Activated CD4-positive, alpha-beta T cell treated with anti-CD3 and anti-CD28 coated beads, Interleukin-2, amount 10 ng/mL, durations not matched to agents 24 days and 14 days (primary cell): Measurements from ENCODE around the gene RIIAD1. TPM values are rescaled to one million over a fixed set of nuclear protein-coding genes. Genes with fewer than 3 reads are reported as not detected.
"Not testable (repeated sequence)": the region's sequence is repeated elsewhere in the genome, so short reads cannot be mapped to it uniquely, and the experiment has no call there.

Source experiments
- DNase-seq: peaks from one replicate; pipeline ENCODE4 v3.0.0; 2022
- H3K27ac Mint-ChIP-seq: one replicate; pipeline ENCODE4 v1.8.0; 2022; ENCODE audit warnings: mild to moderate bottlenecking, mixed read lengths
- H3K27me3 Mint-ChIP-seq: one replicate; pipeline ENCODE4 v1.8.0; 2022; ENCODE audit warnings: mixed read lengths
- H3K36me3 Mint-ChIP-seq: one replicate; pipeline ENCODE4 v1.8.0; 2022; ENCODE audit warnings: low read depth, mild to moderate bottlenecking, mixed read lengths
- H3K4me1 Mint-ChIP-seq: one replicate; pipeline ENCODE4 v1.8.0; 2021; ENCODE audit warnings: mixed read lengths
- H3K4me3 Mint-ChIP-seq: one replicate; pipeline ENCODE4 v1.8.0; 2022; ENCODE audit warnings: mild to moderate bottlenecking, moderate library complexity, mixed read lengths
- H3K9me3 Mint-ChIP-seq: one replicate; pipeline ENCODE4 v1.8.0; 2021; ENCODE audit warnings: mixed read lengths
- intact Hi-C: fragments of 100-400 bp; cut with micrococcal nuclease; formaldehyde crosslinking; loops from one replicate; pipeline ENCODE4 v1.15.1; 2023
- total RNA-seq: library from RNA; stranded (reverse); gene quantifications from 2 replicates; pipeline ENCODE4 v1.2.3, GENCODE V29; 2022

RIIAD1 gene, protein sequence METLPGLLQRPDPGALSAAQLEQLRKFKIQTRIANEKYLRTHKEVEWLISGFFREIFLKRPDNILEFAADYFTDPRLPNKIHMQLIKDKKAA
- not detected in 2 replicates for total RNA-seq

DNA sequence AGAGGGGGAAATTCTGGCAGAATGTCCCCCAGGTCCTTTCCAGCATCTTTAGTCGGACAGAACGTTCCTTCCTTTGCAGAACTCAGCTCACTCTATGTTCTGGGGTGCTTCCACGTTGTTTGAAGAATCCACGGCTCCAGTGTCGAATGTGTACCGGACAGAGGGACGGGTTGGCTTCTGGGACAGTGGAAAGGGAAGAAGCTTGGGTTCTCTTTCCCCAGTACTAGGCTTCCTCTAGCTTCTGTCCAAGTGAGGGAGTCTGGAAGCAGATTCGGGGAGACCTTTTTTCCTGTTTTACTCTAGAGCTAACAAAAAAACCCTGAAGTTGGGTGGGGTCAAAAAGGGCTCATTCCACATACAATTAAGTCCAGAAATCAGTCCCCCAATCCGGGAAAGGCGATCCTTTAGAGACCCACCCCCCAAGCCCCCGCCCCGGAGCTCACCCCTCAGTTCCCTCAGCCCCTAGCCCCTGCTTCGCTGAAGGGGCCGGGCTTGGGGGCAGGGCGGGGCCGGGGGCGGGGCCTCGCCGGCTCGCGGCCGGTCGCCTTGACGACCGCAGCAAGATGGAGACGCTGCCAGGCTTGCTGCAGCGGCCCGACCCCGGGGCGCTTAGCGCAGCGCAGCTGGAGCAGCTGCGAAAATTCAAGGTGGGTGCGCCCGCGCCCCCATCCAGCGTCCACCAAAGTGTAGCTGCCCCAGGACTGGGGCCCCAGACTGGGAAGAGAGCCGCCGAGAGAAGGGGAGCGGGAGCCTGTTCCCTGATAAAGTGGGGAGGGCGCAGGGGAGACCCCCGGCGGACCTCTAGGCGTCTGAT, at the start of gene RIIAD1:
Gene RIIAD1, plus strand, starts transcription at position 549 of the 814 bp plus-strand sequence. Its CDS starts 15 bp downstream, at position 564.
- DNase-seq: peak; percentile 82
- H3K27me3 Mint-ChIP-seq: peaks cover 78% of the 10 kb centered on the region
- H3K36me3 Mint-ChIP-seq: no peaks in the 10 kb centered on the region
- H3K4me3 Mint-ChIP-seq: peak within 1 kb of the TSS; percentile 85
- peaks cover 24% of the 10 kb centered on the region for H3K4me1 Mint-ChIP-seq
- intact Hi-C loops: loop anchor here (1.0 to 5.0 kb wide), 2 partner anchors 69 to 279 kb away; partner anchors contain the start of gene TDRKH
- no peaks in the 10 kb centered on the region for H3K9me3 Mint-ChIP-seq
- no peak within 1 kb of the TSS for H3K27ac Mint-ChIP-seq

DNA sequence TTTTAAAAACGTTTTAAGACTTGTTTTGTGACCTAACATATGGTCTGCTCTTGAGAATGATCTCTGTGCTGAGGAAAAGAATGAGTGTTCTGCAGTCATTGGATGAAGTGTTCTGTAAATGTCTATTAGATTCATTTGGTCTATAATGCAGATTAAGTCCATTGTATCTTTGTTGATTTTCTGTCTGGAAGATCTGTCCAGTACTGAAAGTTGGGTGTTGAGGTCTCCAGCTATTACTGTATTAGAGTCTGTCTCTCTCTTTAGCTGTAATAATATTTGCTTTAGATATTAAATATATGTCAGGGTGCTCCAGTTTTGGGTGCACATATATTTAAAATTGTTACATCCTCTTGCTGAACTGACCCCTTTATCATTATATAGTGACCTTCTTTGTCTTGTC, 47.9 kb upstream of the RIIAD1 start:
- no peaks in the 10 kb centered on the region for H3K4me1 Mint-ChIP-seq
- H3K36me3 Mint-ChIP-seq: peaks cover 37% of the 10 kb centered on the region
- no peaks in the 10 kb centered on the region for H3K9me3 Mint-ChIP-seq
- DNase-seq: no peak
- intact Hi-C loops: no loop called here
- no peaks in the 10 kb centered on the region for H3K27me3 Mint-ChIP-seq
- no peak overlapping the region for H3K4me3 Mint-ChIP-seq
- no peak overlapping the region for H3K27ac Mint-ChIP-seq

DNA sequence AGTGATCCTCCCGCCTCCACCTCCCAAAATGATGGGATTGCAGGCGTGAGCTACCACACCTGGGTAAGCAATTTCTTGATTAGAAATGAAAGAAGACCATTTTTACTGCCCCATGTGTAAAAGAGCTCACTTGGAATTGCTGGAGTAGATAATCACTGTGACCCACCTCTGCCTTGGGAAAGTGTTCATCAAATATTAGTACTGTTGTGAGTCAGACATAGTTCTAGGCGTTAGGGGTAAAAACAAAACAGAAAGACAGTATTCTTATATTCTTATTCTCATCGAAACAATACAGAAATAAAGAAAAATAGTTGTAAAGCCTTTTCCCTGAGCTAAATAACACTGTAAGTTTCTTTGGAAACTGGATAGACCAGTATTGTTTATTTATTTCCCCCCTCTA, 40.9 kb upstream of the RIIAD1 start:
- Mint-ChIP-seq H3K27me3 (no peaks in the 10 kb centered on the region), H3K4me1 (no peaks in the 10 kb centered on the region), H3K27ac (no peak overlapping the region), H3K9me3 (no peaks in the 10 kb centered on the region), H3K36me3 (peaks cover 11% of the 10 kb centered on the region), H3K4me3 (no peak overlapping the region)
- intact Hi-C loops: no loop called here
- no peak for DNase-seq

DNA sequence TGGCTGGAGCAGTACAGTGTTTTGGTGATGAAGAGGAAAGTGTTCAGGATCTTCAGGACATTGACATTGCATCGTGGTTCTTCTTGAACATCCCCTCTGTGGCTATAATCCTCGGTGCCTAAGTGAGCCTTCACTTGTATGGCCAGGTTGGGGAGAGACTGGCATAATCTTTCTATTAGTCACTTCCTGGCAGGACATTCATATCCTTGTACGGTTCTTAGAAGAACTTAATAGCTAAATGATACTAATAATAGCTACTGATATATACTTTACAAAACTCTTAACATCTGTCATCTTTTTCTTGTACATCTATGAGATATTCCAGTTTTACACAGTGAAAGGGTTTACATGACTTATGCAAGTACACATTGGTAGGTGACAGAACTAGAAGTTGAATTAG, 40.5 kb upstream of the RIIAD1 start:
- Mint-ChIP-seq H3K27me3 (no peaks in the 10 kb centered on the region), H3K4me1 (no peaks in the 10 kb centered on the region), H3K9me3 (no peaks in the 10 kb centered on the region), H3K36me3 (peaks cover 10% of the 10 kb centered on the region), H3K27ac (no peak overlapping the region), H3K4me3 (no peak overlapping the region)
- DNase-seq: no peak
- intact Hi-C loops: no loop called here

DNA sequence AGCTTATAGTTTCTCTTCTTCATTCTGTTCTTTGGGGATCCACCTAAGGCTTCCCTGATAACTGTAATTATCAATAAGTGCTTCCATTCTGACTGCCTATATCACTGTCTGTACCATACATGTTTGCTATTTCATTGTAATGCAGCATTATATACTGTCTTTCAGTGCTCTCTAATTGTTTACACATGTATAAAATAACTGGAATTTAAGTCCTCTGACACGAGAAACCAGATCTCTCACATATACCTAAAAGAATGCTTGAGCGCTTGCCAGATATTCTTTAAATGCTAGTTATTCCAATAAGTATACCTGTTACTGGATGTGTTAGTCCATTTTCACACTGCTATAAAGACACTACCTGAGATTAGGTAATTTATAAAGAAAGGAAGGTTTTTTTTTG, 39.4 kb upstream of the RIIAD1 start:
- Mint-ChIP-seq H3K36me3 (peaks cover 12% of the 10 kb centered on the region), H3K4me1 (no peaks in the 10 kb centered on the region), H3K9me3 (no peaks in the 10 kb centered on the region), H3K27ac (no peak overlapping the region), H3K27me3 (no peaks in the 10 kb centered on the region), H3K4me3 (no peak overlapping the region)
- intact Hi-C loops: no loop called here
- DNase-seq: no peak

DNA sequence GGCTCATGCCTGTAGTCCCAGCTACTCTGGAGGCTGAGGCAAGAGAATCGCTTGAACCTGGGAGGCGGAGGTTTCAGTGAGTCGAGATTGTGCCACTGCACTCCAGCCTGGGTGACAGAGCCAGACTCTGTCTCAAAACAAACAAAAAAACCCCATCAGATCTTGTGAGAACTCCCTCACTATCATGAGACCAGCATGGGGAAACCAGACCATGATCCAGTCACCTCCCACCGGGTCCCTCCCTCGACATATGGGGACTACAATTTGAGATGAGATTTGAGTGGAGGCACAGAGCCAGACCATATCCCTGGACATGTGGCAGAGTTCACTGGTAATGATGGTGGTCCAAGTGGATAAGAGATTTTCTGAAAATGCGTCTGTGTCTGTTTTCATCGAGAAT, 38.4 kb upstream of the RIIAD1 start:
- H3K27ac Mint-ChIP-seq, H3K4me3 Mint-ChIP-seq, H3K4me1 Mint-ChIP-seq, H3K9me3 Mint-ChIP-seq, H3K27me3 Mint-ChIP-seq, DNase-seq, intact Hi-C loops: not testable (repeated sequence)
- peaks cover 11% of the 10 kb centered on the region for H3K36me3 Mint-ChIP-seq

DNA sequence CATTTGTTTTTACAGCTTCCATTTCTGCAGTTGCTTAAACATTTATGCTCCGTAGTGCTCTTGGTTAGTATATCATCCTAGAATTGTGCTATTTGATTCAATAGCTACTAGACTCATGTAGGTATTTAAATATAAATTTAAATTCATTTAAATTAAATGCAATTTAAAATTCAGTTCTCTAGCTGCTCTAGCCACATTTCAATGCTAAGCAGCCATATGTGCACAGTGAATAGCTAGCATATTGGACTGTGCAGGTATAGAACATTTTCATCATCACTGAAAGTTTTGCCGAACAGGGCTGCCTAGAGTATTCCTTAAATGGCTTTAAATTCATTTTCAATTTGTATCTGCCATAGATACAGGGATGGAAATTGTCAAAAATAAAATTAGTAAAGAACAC, 37.2 kb upstream of the RIIAD1 start:
- Mint-ChIP-seq H3K4me3 (no peak overlapping the region), H3K36me3 (peaks cover 7% of the 10 kb centered on the region), H3K9me3 (no peaks in the 10 kb centered on the region), H3K27ac (no peak overlapping the region), H3K27me3 (no peaks in the 10 kb centered on the region), H3K4me1 (no peaks in the 10 kb centered on the region)
- intact Hi-C loops: no loop called here
- DNase-seq: no peak

DNA sequence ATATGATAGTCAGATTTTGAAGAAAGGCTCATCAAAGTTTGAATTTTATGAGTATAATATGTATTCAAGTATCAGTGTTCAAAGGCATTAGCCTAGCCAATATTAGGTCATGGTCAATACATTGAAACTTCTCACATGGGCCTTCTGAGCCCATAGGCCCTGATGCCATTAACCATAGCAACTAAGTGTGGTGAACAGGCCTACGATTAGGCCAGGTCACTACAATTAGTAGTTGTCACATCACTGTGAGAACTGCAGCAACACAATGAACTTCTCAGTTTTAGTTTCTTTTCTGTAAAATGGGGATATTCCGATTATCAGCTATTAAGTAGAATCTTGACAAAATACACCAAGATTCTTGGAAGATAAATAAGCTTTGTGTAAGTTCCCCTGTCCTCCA, 34.8 kb upstream of the RIIAD1 start:
- intact Hi-C loops: no loop called here
- DNase-seq: no peak
- H3K9me3 Mint-ChIP-seq: no peaks in the 10 kb centered on the region
- no peaks in the 10 kb centered on the region for H3K4me1 Mint-ChIP-seq
- no peak overlapping the region for H3K4me3 Mint-ChIP-seq
- peaks cover 4% of the 10 kb centered on the region for H3K36me3 Mint-ChIP-seq
- no peak overlapping the region for H3K27ac Mint-ChIP-seq
- H3K27me3 Mint-ChIP-seq: no peaks in the 10 kb centered on the region

DNA sequence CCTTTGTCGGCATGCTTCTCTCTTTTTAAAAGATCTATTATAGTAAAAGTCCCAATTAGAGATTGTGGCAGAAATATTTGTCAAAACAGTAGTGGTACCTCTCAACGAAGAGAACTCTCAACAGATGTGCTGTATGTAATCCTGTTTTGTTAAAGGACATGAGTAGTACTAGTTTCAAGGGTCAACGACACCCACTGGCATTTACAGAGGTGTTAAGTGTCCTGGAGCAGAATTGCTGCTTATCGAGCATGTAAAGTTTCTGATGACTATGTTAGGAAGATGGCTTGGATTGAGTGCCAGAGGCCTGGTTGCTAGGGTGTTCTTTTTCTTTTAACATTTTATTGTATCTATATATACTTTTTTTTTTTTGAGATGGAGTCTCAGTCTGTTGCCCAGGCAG, 31.8 kb upstream of the RIIAD1 start:
- no peak overlapping the region for H3K4me3 Mint-ChIP-seq
- H3K9me3 Mint-ChIP-seq: no peaks in the 10 kb centered on the region
- H3K36me3 Mint-ChIP-seq: peaks cover 16% of the 10 kb centered on the region
- no peak overlapping the region for H3K27ac Mint-ChIP-seq
- no peak for DNase-seq
- no peaks in the 10 kb centered on the region for H3K27me3 Mint-ChIP-seq
- peaks cover 2% of the 10 kb centered on the region for H3K4me1 Mint-ChIP-seq
- intact Hi-C loops: no loop called here

DNA sequence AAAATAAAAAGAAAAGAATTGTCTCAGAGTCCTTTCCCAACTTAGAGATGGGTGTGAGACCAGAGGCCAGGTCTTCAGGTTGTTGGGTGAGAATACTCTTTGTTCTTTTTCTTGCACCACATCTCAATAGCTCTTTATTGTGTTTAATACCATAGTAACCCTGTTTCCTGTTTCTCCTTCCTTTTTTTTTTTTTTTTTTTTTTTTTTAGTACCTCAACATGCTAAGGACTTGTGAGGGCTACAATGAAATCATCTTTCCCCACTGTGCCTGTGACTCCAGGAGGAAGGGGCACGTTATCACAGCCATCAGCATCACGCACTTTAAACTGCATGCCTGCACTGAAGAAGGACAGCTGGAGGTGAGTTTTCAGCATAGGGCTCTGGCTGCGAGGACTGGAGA, 29.1 kb upstream of the RIIAD1 start:
- intact Hi-C loops: no loop called here
- Mint-ChIP-seq H3K9me3 (no peaks in the 10 kb centered on the region), H3K27ac (no peak overlapping the region), H3K4me1 (peaks cover 2% of the 10 kb centered on the region), H3K4me3 (no peak overlapping the region), H3K27me3 (no peaks in the 10 kb centered on the region), H3K36me3 (peaks cover 20% of the 10 kb centered on the region)
- peak; percentile 44 for DNase-seq

DNA sequence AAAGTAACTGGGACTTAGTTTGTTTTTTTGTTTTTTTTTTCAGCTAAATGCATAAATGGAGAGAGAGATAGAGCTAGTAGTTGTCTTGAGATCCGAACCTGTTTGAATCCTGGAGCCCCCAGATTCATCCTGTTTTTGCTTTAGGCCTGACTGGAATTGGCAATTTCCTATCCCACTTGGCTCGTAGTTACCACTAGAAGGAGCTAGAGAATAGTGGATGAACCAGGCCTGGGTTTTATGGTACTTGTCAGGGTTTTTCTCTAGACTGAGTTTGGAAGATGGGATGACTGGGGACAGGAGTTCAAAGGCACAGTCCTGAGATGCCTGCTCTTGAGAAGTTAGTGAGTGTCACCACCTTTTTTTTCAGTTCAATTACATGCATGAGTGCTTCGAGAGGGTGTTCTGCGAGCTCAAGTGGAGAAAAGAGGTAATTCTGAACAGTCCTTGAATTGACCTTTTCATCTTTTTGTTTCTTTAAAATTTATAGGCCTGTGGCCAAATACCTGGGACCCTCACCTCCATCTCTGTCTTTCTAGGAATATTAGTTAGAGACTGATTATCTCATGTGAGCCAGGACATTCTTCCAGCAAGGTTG, 28.2 kb upstream of the RIIAD1 start:
- intact Hi-C loops: loop anchor here (1.0 kb wide), 1 partner anchor 143 kb away; no protein-coding TSS in a partner anchor
- Mint-ChIP-seq H3K27ac (no peak overlapping the region), H3K36me3 (peaks cover 20% of the 10 kb centered on the region), H3K4me1 (peaks cover 2% of the 10 kb centered on the region), H3K9me3 (no peaks in the 10 kb centered on the region), H3K27me3 (no peaks in the 10 kb centered on the region), H3K4me3 (no peak overlapping the region)
- peak; percentile 54 for DNase-seq

DNA sequence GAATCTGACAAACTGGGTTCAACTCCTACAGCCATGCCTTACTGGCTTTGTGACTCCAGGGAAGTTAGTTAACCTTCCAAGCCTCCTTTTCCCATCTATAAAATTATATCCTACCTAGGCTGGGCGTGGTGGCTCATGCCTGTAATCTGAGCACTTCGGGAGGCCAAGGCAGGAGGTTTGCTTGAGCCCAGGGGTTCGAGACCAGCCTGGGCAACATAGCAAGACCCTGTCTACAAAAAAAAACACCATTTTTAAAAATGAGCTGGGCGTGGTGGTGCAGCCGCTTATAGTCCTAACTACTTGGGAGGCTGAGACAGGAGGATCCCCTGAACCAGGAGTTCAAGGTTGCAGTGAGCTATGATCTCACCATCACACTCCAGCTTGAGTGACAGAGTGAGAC, 19.8 kb upstream of the RIIAD1 start:
- no peak for DNase-seq
- Mint-ChIP-seq H3K36me3 (peaks cover 8% of the 10 kb centered on the region), H3K27me3 (peaks cover 2% of the 10 kb centered on the region), H3K27ac (no peak overlapping the region), H3K4me1 (peaks cover 3% of the 10 kb centered on the region), H3K9me3 (no peaks in the 10 kb centered on the region), H3K4me3 (no peak overlapping the region)
- intact Hi-C loops: no loop called here

DNA sequence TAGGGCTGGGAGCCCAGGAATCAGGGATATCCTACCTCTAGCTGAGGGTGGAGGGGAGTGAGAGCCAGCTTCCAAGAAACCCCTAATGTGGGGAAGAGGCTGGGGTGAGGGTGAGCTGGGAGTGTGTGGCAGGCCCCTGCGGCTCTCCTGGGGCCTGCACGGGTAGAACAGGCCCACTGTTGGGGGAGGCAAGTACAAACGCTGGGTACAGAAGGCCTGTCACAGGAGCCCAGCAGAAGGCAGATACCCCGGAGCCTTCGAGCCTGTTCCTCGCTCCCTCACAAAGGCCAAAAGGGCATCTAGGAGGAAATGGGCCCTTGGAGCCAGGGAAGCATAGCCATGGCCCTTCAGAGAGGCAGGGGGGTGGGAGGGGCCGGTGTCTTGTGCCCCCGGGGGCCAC, 18.4 kb upstream of the RIIAD1 start:
- peaks cover 7% of the 10 kb centered on the region for H3K4me1 Mint-ChIP-seq
- intact Hi-C loops: no loop called here
- H3K27ac Mint-ChIP-seq: no peak overlapping the region
- peaks cover 2% of the 10 kb centered on the region for H3K27me3 Mint-ChIP-seq
- no peaks in the 10 kb centered on the region for H3K9me3 Mint-ChIP-seq
- no peak overlapping the region for H3K4me3 Mint-ChIP-seq
- H3K36me3 Mint-ChIP-seq: peaks cover 8% of the 10 kb centered on the region
- no peak for DNase-seq

DNA sequence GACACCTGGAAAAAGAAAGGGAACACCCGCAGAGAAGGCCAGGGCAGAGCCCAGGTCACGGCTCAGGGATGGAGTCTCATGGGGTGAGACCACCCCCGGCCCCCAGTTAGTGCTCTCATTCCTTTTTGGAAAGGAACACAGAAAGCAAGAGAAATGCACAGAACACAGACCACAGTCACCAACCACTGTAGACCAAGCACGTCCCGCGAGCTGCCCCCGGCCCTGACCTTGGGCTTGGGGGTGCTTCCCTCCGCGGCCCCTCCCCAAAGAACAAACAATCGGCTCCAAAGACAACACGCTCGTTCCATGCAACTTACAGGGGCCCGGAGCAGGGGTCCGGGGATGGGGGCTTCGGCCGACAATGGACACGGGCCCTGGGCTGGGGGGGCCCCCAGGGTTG, 17.5 kb upstream of the RIIAD1 start:
- peaks cover 7% of the 10 kb centered on the region for H3K4me1 Mint-ChIP-seq
- DNase-seq: no peak
- intact Hi-C loops: no loop called here
- peaks cover 8% of the 10 kb centered on the region for H3K36me3 Mint-ChIP-seq
- H3K9me3 Mint-ChIP-seq: no peaks in the 10 kb centered on the region
- H3K4me3 Mint-ChIP-seq: no peak overlapping the region
- H3K27ac Mint-ChIP-seq: no peak overlapping the region
- H3K27me3 Mint-ChIP-seq: peaks cover 2% of the 10 kb centered on the region
